Measurements from ENCODE around the gene ARHGAP28. TPM values are rescaled to one million over a fixed set of nuclear protein-coding genes. Genes with fewer than 3 reads are reported as not detected.

Gene ARHGAP28
- total and polyA plus RNA-seq, 12 donors = 0.35 to 5.3 (median 2.2) TPM

DNA sequence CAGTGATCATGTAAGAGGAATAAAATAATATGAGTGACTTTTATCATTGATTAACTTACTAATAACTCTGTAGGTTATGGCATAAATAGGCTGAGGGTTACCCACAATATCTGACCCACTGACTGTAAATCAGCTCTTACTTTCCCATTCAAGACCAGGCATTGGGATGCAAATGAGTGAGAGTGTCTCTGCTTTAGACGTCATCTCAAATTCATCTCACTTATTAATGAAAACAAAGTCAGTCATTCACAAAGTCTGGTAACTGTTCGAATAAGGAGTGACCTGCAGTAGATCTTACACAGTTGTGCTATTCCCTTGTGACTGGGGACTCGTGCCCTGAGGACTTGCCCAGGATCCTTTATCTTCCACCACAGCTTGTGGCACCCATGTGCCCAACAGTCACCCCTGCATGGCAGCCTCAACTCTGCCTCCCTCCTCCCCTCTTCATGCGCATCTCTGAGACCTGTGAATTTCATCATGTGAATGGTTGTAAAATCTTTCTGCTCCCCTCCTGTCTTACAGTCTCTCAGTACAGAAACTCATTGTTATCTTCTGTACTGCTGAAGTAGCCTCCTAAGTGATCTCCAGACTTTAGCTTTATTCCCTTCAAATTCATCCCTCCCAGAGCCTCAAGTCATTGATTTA lies 131.4 kb downstream of the ARHGAP28 start:
- no peak for ATAC-seq
- H3K9me3 ChIP-seq = no peaks in the 10 kb centered on the region
- WGBS, 2 donors = 88% methylated on average over 4 of the region's 4 CpGs

DNA sequence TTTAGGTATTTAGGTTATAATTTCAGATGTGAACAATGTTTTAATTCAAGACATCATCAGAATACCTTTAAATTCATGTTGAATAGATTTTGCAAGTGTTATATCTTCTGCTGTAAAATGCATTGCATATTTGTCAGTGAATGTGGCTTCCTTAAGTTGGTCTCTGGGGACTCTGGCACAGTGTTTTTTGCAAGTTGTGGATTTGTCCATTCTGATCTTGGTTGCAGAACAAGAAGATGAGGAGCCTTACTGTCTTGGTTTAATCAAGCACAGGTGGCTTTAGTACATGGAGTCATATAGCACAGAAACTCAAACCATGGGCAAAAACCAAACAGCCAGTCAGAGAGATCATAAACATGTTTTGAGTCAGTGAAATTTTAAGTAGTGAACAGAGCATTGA lies 135.7 kb downstream of the ARHGAP28 start:
- Histone ChIP-seq H3K9me3 (no peaks in the 10 kb centered on the region), H3K27me3 (no peaks in the 10 kb centered on the region), H3K4me1 (no peaks in the 10 kb centered on the region), H3K36me3 (peaks cover 0 to 6% (median 0%) of the 10 kb centered on the region in 9 donors), H3K27ac (no peak overlapping the region), H3K4me3 (no peak overlapping the region)
- TF ChIP-seq, protein P1, sequence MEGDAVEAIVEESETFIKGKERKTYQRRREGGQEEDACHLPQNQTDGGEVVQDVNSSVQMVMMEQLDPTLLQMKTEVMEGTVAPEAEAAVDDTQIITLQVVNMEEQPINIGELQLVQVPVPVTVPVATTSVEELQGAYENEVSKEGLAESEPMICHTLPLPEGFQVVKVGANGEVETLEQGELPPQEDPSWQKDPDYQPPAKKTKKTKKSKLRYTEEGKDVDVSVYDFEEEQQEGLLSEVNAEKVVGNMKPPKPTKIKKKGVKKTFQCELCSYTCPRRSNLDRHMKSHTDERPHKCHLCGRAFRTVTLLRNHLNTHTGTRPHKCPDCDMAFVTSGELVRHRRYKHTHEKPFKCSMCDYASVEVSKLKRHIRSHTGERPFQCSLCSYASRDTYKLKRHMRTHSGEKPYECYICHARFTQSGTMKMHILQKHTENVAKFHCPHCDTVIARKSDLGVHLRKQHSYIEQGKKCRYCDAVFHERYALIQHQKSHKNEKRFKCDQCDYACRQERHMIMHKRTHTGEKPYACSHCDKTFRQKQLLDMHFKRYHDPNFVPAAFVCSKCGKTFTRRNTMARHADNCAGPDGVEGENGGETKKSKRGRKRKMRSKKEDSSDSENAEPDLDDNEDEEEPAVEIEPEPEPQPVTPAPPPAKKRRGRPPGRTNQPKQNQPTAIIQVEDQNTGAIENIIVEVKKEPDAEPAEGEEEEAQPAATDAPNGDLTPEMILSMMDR (IDR thresholded peaks at IDR 0.05) = no peak
- no peak for ATAC-seq
- no peak for DNase-seq
- intact Hi-C loops (cut with DNase I) = no loop called here

More for the DNA sequence above, 131.4 kb downstream of the ARHGAP28 start:
- H3K27ac ChIP-seq = no peak overlapping the region
- no peak overlapping the region for H3K4me3 ChIP-seq
- intact Hi-C loops (cut with DNase I) = no loop called here
- H3K27me3 ChIP-seq = no peaks in the 10 kb centered on the region
- no peak for DNase-seq
- TF ChIP-seq, protein P1 (IDR thresholded peaks at IDR 0.05) = no peak
- no peaks in the 10 kb centered on the region for H3K4me1 ChIP-seq
- peaks cover 0 to 12% (median 0%) of the 10 kb centered on the region in 9 donors for H3K36me3 ChIP-seq

DNA sequence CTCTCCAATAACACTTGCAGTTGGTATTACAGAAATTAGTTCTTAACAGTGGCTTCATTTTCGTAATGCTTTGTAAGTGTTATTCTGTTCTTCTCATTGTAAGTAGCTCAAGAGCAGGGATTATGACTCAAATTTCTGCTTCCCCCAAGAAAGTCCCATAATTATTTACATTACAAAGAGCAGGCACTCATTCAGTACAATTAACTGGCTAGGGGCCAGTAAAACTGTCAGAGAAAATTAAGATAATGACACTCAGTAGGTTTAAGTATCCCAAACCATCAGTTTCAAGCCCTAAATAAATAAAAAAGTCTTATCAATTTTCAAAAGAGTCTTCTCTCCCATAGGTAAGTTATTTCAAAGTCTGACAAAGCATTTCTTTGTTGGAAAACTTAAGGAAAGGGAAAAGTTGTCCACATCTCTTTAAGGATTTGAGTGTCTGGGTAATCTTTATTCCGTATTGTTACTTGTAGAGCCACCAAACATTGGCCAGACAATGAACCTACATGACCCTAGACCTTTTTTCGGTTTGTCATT lies 137.1 kb downstream of the ARHGAP28 start:
- no peak overlapping the region for H3K4me3 ChIP-seq
- intact Hi-C loops (cut with DNase I) = no loop called here
- no peaks in the 10 kb centered on the region for H3K9me3 ChIP-seq
- no peaks in the 10 kb centered on the region for H3K27me3 ChIP-seq
- DNase-seq (no peak), ATAC-seq (no peak)
- TF ChIP-seq, protein P1 (IDR thresholded peaks at IDR 0.05) = no peak
- H3K27ac ChIP-seq = no peak overlapping the region
- WGBS, 2 donors = 87 to 89% methylated on average over 3 of the region's 3 CpGs
- H3K4me1 ChIP-seq = no peaks in the 10 kb centered on the region
- peaks cover 0 to 16% (median 0%) of the 10 kb centered on the region in 9 donors for H3K36me3 ChIP-seq

DNA sequence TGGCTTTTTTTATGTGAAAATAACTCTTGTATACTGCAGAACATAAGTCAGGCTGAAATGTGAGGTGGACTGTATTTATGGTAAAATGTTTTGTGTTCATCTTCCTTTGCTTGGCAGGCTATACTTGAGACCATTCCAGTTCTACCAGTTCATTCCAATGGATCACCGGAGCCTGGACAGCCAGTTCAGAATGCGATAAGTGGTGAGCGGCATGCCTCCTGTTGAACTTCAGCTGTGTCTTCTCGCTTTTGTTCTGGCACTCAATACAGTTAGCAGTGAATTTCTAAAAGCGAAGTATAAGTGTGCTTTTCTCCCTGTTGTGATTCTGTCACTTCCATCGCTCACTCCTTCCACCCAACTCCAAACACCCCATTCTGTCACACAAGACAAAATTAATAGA lies 138.5 kb downstream of the ARHGAP28 start:
- H3K27me3 ChIP-seq = no peaks in the 10 kb centered on the region
- 97 to 98% methylated on average over 6 of the region's 6 CpGs for WGBS, 2 donors
- peaks cover 0 to 16% (median 0%) of the 10 kb centered on the region in 9 donors for H3K36me3 ChIP-seq
- intact Hi-C loops (cut with DNase I) = no loop called here
- no peak overlapping the region for H3K4me3 ChIP-seq
- H3K9me3 ChIP-seq = no peaks in the 10 kb centered on the region
- TF ChIP-seq, protein P1 (IDR thresholded peaks at IDR 0.05) = no peak
- H3K4me1 ChIP-seq = no peaks in the 10 kb centered on the region
- no peak for ATAC-seq
- no peak overlapping the region for H3K27ac ChIP-seq
- DNase-seq = no peak
